ENCODE results near the gene PIAS1.

DNA sequence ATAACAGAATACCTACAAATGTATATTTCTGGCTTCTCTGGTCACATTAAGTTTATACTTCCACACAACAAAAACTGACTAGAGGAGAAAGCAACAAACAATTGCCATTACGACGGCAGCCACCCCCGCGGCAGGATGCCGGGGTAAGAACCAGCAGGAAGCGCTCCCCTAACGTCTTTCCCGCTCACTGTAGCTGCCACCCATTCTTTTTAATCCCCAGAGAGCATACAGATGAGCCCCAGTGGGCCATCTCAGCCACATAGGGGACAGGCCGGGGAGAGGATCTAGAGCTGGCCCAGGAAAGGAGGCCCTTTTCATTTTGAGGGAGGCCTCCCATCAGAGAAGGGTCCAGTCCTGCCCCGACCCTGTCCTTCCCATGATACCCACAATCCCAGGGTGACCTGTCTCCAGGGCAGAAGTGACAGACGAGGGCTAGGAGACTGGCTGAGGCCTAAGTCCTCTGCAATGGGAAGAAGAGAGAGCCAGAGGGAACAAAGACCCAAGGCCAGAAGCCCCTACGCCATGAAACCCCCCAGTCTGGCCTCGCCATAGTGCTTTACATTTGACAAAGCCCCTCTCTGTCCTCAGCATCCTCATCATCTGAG lies 154.6 kb downstream of the PIAS1 start:
- TF ChIP-seq EP300 (IDR thresholded peaks at IDR 0.05) (no peak), POLR2A (IDR thresholded peaks at IDR 0.05) (no peak)
